ENCODE data around the gene GJD3.

DNA sequence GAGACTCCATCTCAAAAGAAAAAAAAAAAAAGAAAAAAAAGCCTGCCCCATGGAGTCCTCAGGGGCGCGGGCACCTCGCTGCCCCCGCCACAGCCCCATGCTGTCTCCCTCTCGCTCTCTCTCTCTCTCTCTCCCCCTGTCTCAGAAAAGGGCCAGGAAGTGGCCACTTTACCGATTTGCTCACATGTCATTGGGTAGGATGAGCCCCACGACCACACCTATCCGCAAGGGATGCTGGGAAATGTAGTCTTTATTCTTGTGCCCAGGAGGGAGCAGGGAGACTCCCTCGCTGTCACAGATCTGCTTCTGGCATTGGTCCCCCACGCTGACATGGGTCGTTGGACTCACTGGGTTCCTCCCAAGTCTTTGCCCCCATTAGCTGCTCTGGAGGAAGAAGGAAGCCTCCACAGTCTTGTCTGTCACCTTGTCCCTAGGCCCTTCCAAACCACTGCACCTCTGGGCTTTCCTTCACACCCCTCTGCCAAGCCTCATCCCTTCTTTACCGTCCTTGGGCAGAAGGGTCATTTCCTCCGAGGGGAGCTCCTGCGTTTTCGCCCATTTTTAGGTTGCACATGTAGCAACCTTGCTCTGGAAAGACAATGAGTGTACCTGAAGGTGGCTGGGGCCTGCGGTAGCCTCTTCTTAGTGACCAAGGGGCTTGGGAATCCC is 6.9 kb upstream of the GJD3 start:
- TF ChIP-seq, protein P1, sequence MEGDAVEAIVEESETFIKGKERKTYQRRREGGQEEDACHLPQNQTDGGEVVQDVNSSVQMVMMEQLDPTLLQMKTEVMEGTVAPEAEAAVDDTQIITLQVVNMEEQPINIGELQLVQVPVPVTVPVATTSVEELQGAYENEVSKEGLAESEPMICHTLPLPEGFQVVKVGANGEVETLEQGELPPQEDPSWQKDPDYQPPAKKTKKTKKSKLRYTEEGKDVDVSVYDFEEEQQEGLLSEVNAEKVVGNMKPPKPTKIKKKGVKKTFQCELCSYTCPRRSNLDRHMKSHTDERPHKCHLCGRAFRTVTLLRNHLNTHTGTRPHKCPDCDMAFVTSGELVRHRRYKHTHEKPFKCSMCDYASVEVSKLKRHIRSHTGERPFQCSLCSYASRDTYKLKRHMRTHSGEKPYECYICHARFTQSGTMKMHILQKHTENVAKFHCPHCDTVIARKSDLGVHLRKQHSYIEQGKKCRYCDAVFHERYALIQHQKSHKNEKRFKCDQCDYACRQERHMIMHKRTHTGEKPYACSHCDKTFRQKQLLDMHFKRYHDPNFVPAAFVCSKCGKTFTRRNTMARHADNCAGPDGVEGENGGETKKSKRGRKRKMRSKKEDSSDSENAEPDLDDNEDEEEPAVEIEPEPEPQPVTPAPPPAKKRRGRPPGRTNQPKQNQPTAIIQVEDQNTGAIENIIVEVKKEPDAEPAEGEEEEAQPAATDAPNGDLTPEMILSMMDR (IDR thresholded peaks at IDR 0.05), result no peak
- TF ChIP-seq EZH2 (IDR thresholded peaks at IDR 0.05; ENCODE audit: borderline replicate concordance, insufficient read depth, low read depth, low read length, poor library complexity, severe bottlenecking), result no peak

Measured in B cell (primary cell).